ENCODE results near the gene TMEM106B.

TMEM106B gene

GRCh38 chr7:12228024-12228423 lies 16.9 kb downstream of the TMEM106B start:
- no peak for DNase-seq (ENCODE audit: low spot score)

GRCh38 chr7:12229046-12229445 lies 18.0 kb downstream of the TMEM106B start:
- no peak for DNase-seq (ENCODE audit: low spot score)

- DNase-seq (ENCODE audit: low spot score): no peak
Observed at GRCh38 chr7:12231097-12231496, 20.0 kb downstream of the TMEM106B start.

GRCh38 chr7:12233175-12233574 lies 22.1 kb downstream of the TMEM106B start:
- DNase-seq (ENCODE audit: low spot score): no peak

- no peak for DNase-seq (ENCODE audit: low spot score)
Observed at GRCh38 chr7:12234334-12234865, 23.3 kb downstream of the TMEM106B start.

- DNase-seq (ENCODE audit: low spot score): no peak
Observed at GRCh38 chr7:12235970-12236369, 24.9 kb downstream of the TMEM106B start.

- no peak for DNase-seq (ENCODE audit: low spot score)
Observed at GRCh38 chr7:12237007-12237406, 25.9 kb downstream of the TMEM106B start.

GRCh38 chr7:12239806-12240205 lies 28.7 kb downstream of the TMEM106B start:
- no peak for DNase-seq (ENCODE audit: low spot score)

- DNase-seq (ENCODE audit: low spot score): no peak
Observed at GRCh38 chr7:12244129-12244528, 33.0 kb downstream of the TMEM106B start.

GRCh38 chr7:12244694-12245093 lies 33.6 kb downstream of the TMEM106B start:
- no peak for DNase-seq (ENCODE audit: low spot score)

- no peak for DNase-seq (ENCODE audit: low spot score)
Observed at GRCh38 chr7:12249706-12250105, 38.6 kb downstream of the TMEM106B start.

- DNase-seq (ENCODE audit: low spot score): no peak
Observed at GRCh38 chr7:12250232-12250631, 39.1 kb downstream of the TMEM106B start.

- DNase-seq (ENCODE audit: low spot score): no peak
Observed at GRCh38 chr7:12256090-12256489, 45.0 kb downstream of the TMEM106B start.

- no peak for DNase-seq (ENCODE audit: low spot score)
Observed at GRCh38 chr7:12257582-12257981, 46.5 kb downstream of the TMEM106B start.

GRCh38 chr7:12258074-12258473 lies 47.0 kb downstream of the TMEM106B start:
- DNase-seq (ENCODE audit: low spot score): no peak

GRCh38 chr7:12267542-12267941 lies 56.4 kb downstream of the TMEM106B start:
- DNase-seq (ENCODE audit: low spot score): no peak

GRCh38 chr7:12269100-12269895 lies 58.2 kb downstream of the TMEM106B start:
- DNase-seq (ENCODE audit: low spot score): no peak

GRCh38 chr7:12281038-12281437 lies 69.9 kb downstream of the TMEM106B start:
- DNase-seq (ENCODE audit: low spot score): no peak

- DNase-seq (ENCODE audit: low spot score): no peak
Observed at GRCh38 chr7:12287901-12288300, 76.8 kb downstream of the TMEM106B start.

- no peak for DNase-seq (ENCODE audit: low spot score)
Observed at GRCh38 chr7:12289996-12290395, 78.9 kb downstream of the TMEM106B start.

GRCh38 chr7:12290761-12291160 lies 79.7 kb downstream of the TMEM106B start:
- DNase-seq (ENCODE audit: low spot score): peak; percentile 13

- no peak for DNase-seq (ENCODE audit: low spot score)
Observed at GRCh38 chr7:12291870-12292269, 80.8 kb downstream of the TMEM106B start.
